DOHH2 (cell line): Measurements from ENCODE around the gene RIPK4.

Experiments used
- EZH2phosphoT487 ChIP-seq: fragments of 200-600 bp; sonication (generic); IDR thresholded peaks from 2 replicates; pipeline ENCODE4 v1.6.1; 2017; ENCODE audit warnings: borderline replicate concordance, mild to moderate bottlenecking, antibody characterized with exemption, low read length, moderate library complexity, mixed read lengths
- TF ChIP-seq, protein P1 (sequence below): fragments of 200-600 bp; sonication (generic); IDR thresholded peaks from one replicate; pipeline ENCODE4 v1.5.1; 2014; ENCODE audit warnings: antibody characterized with exemption, mild to moderate bottlenecking, low read depth, low read length; ENCODE audit not compliant: poor library complexity, severe bottlenecking

DNA sequence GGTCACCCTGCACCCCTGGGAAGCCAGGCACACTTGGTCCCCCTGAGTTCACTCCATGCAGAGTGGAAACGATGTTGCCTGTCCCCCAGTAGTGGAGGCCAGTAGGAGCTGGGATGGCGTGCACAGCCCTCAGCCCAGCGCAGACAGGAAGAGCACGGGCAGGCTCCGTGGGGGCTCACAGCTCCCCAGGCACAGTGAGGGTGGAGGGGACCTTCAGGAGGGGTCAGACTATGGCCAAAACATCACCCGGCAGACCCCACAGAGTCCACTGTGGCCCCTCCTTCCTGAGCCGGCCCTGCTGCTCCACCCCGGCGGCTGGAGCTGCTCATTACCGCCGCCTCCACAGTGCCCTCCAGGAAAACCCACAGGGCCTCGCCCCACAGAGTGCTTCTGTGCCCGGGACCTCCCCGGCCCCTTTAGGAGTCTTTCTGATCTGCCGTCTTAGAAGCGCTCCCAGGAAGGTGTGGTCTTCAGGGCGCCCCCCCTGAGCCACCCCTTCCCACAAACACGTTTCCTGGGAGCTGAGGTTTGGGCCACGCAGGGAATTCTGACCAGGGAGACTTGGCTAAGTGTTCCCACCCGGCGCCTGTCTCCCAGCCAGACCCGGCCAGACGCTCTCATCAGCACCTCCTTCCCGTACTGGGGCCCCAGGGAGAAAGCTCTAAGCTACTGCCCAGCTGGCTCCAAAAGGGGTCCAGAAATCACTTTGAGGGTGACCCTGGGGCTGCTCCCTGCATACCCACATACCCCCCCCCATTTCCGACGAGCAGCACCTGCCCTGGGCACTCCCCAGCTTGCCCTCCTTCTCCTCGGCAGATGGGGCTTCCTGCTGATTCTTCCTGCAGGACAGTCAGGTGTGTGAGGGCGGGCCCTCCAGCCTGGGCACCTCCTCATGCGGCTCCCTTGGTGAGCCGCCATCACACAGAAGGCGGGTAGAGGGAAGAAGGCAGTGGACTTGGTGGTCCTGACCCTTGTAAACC, 38.8 kb downstream of the RIPK4 start:
- TF ChIP-seq, protein P1, sequence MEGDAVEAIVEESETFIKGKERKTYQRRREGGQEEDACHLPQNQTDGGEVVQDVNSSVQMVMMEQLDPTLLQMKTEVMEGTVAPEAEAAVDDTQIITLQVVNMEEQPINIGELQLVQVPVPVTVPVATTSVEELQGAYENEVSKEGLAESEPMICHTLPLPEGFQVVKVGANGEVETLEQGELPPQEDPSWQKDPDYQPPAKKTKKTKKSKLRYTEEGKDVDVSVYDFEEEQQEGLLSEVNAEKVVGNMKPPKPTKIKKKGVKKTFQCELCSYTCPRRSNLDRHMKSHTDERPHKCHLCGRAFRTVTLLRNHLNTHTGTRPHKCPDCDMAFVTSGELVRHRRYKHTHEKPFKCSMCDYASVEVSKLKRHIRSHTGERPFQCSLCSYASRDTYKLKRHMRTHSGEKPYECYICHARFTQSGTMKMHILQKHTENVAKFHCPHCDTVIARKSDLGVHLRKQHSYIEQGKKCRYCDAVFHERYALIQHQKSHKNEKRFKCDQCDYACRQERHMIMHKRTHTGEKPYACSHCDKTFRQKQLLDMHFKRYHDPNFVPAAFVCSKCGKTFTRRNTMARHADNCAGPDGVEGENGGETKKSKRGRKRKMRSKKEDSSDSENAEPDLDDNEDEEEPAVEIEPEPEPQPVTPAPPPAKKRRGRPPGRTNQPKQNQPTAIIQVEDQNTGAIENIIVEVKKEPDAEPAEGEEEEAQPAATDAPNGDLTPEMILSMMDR, result no peak
- TF ChIP-seq EZH2phosphoT487, result no peak
